Neural progenitor cell (in vitro differentiated cells): ENCODE results near the gene IGSF9. TPM values are rescaled to one million over a fixed set of nuclear protein-coding genes. Genes with fewer than 3 reads are reported as not detected.

ENCODE experiments used
- DNase-seq: peaks from one replicate; pipeline ENCODE4 v3.0.0-alpha.2; 2016; ENCODE audit warnings: low spot score
- H2AFZ ChIP-seq: fragments of 200-600 bp; sonication (generic); replicated peaks from 2 replicates; pipeline ENCODE4 v1.6.1; 2016; ENCODE audit warnings: antibody characterized with exemption
- H3F3A ChIP-seq: fragments of 200-600 bp; sonication (generic); 2 replicates; pipeline ENCODE4 v1.6.1; 2016; ENCODE audit warnings: antibody characterized with exemption, low read depth
- H3K27ac ChIP-seq: fragments of 200-600 bp; sonication (generic); 2 replicates; pipeline ENCODE4 v1.5.1; 2016; ENCODE audit warnings: mild to moderate bottlenecking
- H3K27me3 ChIP-seq: fragments of 200-600 bp; sonication (generic); 2 replicates; pipeline ENCODE4 v1.6.1; 2016; ENCODE audit warnings: mild to moderate bottlenecking, moderate library complexity
- H3K36me3 ChIP-seq: fragments of 200-600 bp; sonication (generic); 2 replicates; pipeline ENCODE4 v1.5.1; 2016
- H3K4me1 ChIP-seq: fragments of 200-600 bp; sonication (generic); 2 replicates; pipeline ENCODE4 v1.6.1; 2016; ENCODE audit warnings: mixed run types
- H3K4me2 ChIP-seq: fragments of 200-600 bp; sonication (generic); 2 replicates; pipeline ENCODE4 v1.6.1; 2016
- H3K4me3 ChIP-seq: fragments of 200-600 bp; sonication (generic); 2 replicates; pipeline ENCODE4 v1.5.1; 2016
- H3K79me2 ChIP-seq: fragments of 200-600 bp; sonication (generic); 2 replicates; pipeline ENCODE4 v1.6.1; 2016; ENCODE audit warnings: low read depth
- H3K9ac ChIP-seq: fragments of 200-600 bp; sonication (generic); 2 replicates; pipeline ENCODE4 v1.6.1; 2016
- H3K9me3 ChIP-seq: fragments of 200-600 bp; sonication (generic); 2 replicates; pipeline ENCODE4 v1.5.1; 2016; ENCODE audit warnings: low read depth
- H4K20me1 ChIP-seq: fragments of 200-600 bp; sonication (generic); 2 replicates; pipeline ENCODE4 v1.6.1; 2016; ENCODE audit warnings: low read depth
- H3K27ac Mint-ChIP-seq: 3 replicates; pipeline ENCODE4 v1.8.0; 2021; ENCODE audit warnings: mixed read lengths
- H3K27me3 Mint-ChIP-seq: 2 replicates; pipeline ENCODE4 v1.8.0; 2022; ENCODE audit warnings: low read depth, mild to moderate bottlenecking, inconsistent platforms, moderate library complexity, mixed read lengths; ENCODE audit not compliant: insufficient read depth
- H3K36me3 Mint-ChIP-seq: 3 replicates; pipeline ENCODE4 v1.8.0; 2021; ENCODE audit warnings: mixed read lengths
- H3K4me1 Mint-ChIP-seq: 3 replicates; pipeline ENCODE4 v1.8.0; 2021; ENCODE audit warnings: mixed read lengths
- H3K4me3 Mint-ChIP-seq: 3 replicates; pipeline ENCODE4 v1.8.0; 2021; ENCODE audit warnings: mild to moderate bottlenecking, moderate library complexity, mixed read lengths
- H3K9me3 Mint-ChIP-seq: 3 replicates; pipeline ENCODE4 v1.8.0; 2020; ENCODE audit warnings: mixed read lengths
- EZH2 ChIP-seq: fragments of 200-600 bp; sonication (generic); IDR thresholded peaks from 2 replicates; pipeline ENCODE4 v1.6.1; 2017; ENCODE audit warnings: antibody characterized with exemption, mild to moderate bottlenecking, moderate library complexity
- EZH2phosphoT487 ChIP-seq: fragments of 200-600 bp; sonication (generic); IDR thresholded peaks from 2 replicates; pipeline ENCODE4 v1.6.1; 2017; ENCODE audit warnings: antibody characterized with exemption
- total RNA-seq: library from RNA; depleted of rRNA; stranded (reverse); fragments of >200 nt; gene quantifications from 2 replicates; pipeline ENCODE4 v1.2.3, GENCODE V29; 2015; ENCODE audit warnings: low replicate concordance
- TF ChIP-seq, protein P1 (sequence below): fragments of 200-600 bp; sonication (generic); IDR thresholded peaks from 2 replicates; pipeline ENCODE4 v1.5.1; 2017; ENCODE audit warnings: antibody characterized with exemption, mild to moderate bottlenecking

The IGSF9 gene
- total RNA-seq, 1 donor from 2014 or later = 3.3 TPM

DNA sequence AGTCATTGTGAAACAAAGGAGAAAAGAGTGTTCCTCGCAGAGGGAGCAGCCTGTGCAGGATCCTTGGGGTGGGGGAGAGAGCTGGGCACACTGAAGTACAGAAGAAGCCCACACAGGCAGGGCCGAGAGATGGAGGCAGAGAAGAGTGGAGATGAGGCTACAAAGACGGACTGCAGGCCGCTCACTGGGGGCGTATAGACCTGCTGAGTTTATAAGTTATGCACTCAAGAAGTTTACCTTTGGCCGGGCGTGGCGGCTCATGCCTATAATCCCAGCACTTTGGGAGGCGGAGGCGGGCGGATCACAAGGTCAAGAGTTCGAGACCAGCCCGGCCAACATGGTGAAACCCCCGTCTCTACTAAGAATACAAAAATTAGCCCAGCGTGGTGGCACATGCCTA lies 16.2 kb upstream of the IGSF9 start:
- no peaks in the 10 kb centered on the region for H3K36me3 Mint-ChIP-seq
- Histone ChIP-seq H3K27me3 (no peaks in the 10 kb centered on the region), H2AFZ (no peak overlapping the region), H3K4me2 (no peak overlapping the region), H3K4me1 (peaks cover 16% of the 10 kb centered on the region), H3K79me2 (no peaks in the 10 kb centered on the region), H3K36me3 (no peaks in the 10 kb centered on the region), H3K4me3 (no peak overlapping the region), H3K9ac (no peak overlapping the region), H3K9me3 (no peaks in the 10 kb centered on the region), H3K27ac (no peak overlapping the region), H3F3A (peaks cover 17% of the 10 kb centered on the region), H4K20me1 (no peaks in the 10 kb centered on the region)
- H3K27ac Mint-ChIP-seq = no peak overlapping the region
- H3K9me3 Mint-ChIP-seq = peaks cover 2% of the 10 kb centered on the region
- peaks cover 8% of the 10 kb centered on the region for H3K27me3 Mint-ChIP-seq
- no peak for DNase-seq
- peaks cover 17% of the 10 kb centered on the region for H3K4me1 Mint-ChIP-seq
- no peak overlapping the region for H3K4me3 Mint-ChIP-seq
- TF ChIP-seq EZH2phosphoT487 (no peak), EZH2 (no peak)
- TF ChIP-seq, protein P1, sequence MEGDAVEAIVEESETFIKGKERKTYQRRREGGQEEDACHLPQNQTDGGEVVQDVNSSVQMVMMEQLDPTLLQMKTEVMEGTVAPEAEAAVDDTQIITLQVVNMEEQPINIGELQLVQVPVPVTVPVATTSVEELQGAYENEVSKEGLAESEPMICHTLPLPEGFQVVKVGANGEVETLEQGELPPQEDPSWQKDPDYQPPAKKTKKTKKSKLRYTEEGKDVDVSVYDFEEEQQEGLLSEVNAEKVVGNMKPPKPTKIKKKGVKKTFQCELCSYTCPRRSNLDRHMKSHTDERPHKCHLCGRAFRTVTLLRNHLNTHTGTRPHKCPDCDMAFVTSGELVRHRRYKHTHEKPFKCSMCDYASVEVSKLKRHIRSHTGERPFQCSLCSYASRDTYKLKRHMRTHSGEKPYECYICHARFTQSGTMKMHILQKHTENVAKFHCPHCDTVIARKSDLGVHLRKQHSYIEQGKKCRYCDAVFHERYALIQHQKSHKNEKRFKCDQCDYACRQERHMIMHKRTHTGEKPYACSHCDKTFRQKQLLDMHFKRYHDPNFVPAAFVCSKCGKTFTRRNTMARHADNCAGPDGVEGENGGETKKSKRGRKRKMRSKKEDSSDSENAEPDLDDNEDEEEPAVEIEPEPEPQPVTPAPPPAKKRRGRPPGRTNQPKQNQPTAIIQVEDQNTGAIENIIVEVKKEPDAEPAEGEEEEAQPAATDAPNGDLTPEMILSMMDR = no peak

DNA sequence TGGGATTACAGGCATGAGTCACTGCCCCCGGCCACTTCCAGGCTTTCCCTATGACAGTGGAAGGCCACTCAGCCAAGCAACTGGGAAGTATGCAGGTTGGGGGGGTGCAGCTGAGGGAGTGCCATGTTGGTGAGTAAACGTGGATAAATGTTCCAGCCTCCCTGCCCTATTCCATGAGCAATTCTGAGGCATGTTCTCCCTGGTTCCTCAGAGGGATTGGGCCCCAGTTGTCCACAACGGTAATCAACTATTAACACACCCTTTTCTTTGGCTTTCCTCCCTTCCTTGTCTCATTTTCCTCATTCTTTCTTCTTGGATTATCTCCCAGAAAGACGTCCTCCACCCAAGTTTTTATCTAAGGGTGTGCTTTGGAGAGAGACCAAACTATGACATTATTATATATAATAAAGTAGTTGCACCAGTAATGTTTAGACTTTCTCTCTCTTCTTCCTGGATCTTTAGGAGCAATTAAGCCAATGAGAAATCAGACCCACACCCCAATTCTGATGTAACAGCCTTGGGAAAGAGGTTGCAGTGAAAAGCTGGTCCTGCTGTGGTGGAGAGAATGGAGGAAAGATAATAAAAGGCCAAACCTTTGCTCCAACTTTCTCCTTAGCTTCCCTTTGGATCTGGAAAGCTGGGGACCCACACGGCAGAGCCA lies 15.4 kb upstream of the IGSF9 start:
- Histone ChIP-seq H3K4me2 (no peak overlapping the region), H3K79me2 (no peaks in the 10 kb centered on the region), H3K27me3 (no peaks in the 10 kb centered on the region), H4K20me1 (no peaks in the 10 kb centered on the region), H3F3A (peaks cover 17% of the 10 kb centered on the region), H3K27ac (no peak overlapping the region), H3K9ac (no peak overlapping the region), H3K9me3 (no peaks in the 10 kb centered on the region), H2AFZ (no peak overlapping the region), H3K4me1 (peaks cover 16% of the 10 kb centered on the region), H3K4me3 (no peak overlapping the region), H3K36me3 (no peaks in the 10 kb centered on the region)
- Mint-ChIP-seq H3K27me3 (peaks cover 4% of the 10 kb centered on the region), H3K27ac (no peak overlapping the region), H3K4me1 (peaks cover 17% of the 10 kb centered on the region), H3K36me3 (no peaks in the 10 kb centered on the region), H3K9me3 (peaks cover 2% of the 10 kb centered on the region), H3K4me3 (no peak overlapping the region)
- no peak for DNase-seq
- no peak for TF ChIP-seq EZH2phosphoT487
- TF ChIP-seq, protein P1 = no peak
- TF ChIP-seq EZH2 = no peak

DNA sequence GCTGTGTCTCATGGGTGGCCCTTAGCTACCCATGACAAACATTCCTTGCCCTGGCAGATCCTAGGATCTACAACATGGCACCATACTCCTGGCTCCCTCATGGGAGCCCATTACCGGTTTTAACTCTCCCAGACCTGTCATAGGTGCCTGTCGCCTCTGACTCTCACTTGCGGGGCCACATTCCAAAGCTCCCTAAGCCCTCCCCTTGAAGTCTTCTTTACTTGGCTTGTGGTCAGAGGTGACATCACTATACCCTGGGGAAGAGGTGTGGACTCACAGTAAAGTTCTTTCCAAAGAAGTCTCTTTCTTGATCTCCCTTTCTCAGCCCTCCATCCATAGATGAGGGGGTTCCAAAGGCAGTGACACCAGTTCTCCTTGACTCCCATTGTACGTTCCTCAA lies 14.0 kb upstream of the IGSF9 start:
- H3K27ac Mint-ChIP-seq = no peak overlapping the region
- H3F3A ChIP-seq = peaks cover 10% of the 10 kb centered on the region
- H3K4me2 ChIP-seq = no peak overlapping the region
- H3K9ac ChIP-seq = no peak overlapping the region
- no peaks in the 10 kb centered on the region for H4K20me1 ChIP-seq
- no peaks in the 10 kb centered on the region for H3K9me3 ChIP-seq
- no peak overlapping the region for H3K4me3 ChIP-seq
- H2AFZ ChIP-seq = no peak overlapping the region
- H3K27ac ChIP-seq = no peak overlapping the region
- no peak for DNase-seq
- peaks cover 2% of the 10 kb centered on the region for H3K9me3 Mint-ChIP-seq
- H3K4me1 Mint-ChIP-seq = peaks cover 6% of the 10 kb centered on the region
- peaks cover 8% of the 10 kb centered on the region for H3K4me1 ChIP-seq
- no peaks in the 10 kb centered on the region for H3K27me3 ChIP-seq
- H3K36me3 Mint-ChIP-seq = no peaks in the 10 kb centered on the region
- H3K4me3 Mint-ChIP-seq = no peak overlapping the region
- TF ChIP-seq, protein P1 = no peak
- TF ChIP-seq EZH2phosphoT487 = no peak
- H3K36me3 ChIP-seq = no peaks in the 10 kb centered on the region
- H3K27me3 Mint-ChIP-seq = peaks cover 4% of the 10 kb centered on the region
- no peaks in the 10 kb centered on the region for H3K79me2 ChIP-seq
